ENCODE measurements around the gene OR4S2. TPM values are rescaled to one million over a fixed set of nuclear protein-coding genes. Genes with fewer than 3 reads are reported as not detected.

The OR4S2 gene
- total RNA-seq = not detected

GRCh38 chr11:55648027-55648426 lies at the start of gene OR4S2:
OR4S2 (plus strand) TSS chr11:55648327; CDS start chr11:55650904, 2,577 bp downstream.
- H3K27ac ChIP-seq = no peak within 1 kb of the TSS
- DNase-seq (no peak), ATAC-seq (ENCODE audit: low FRiP score in 2 of 2) (no peak)
- H3K4me3 ChIP-seq = no peak within 1 kb of the TSS
- H3K36me3 ChIP-seq = no peaks in the 10 kb centered on the region
- 79 to 84% methylated on average over 2 of the region's 2 CpGs for WGBS, 2 donors
- no peaks in the 10 kb centered on the region for H3K9me3 ChIP-seq
- TF ChIP-seq CTCF (IDR thresholded peaks at IDR 0.05) = no peak
- no peak for TF ChIP-seq EP300 (IDR thresholded peaks at IDR 0.05)
- no peak for TF ChIP-seq POLR2AphosphoS5 (IDR thresholded peaks at IDR 0.05)
- TF ChIP-seq POLR2A (IDR thresholded peaks at IDR 0.05) = no peak
- no peaks in the 10 kb centered on the region for H3K27me3 ChIP-seq
- H3K4me1 ChIP-seq = no peaks in the 10 kb centered on the region

DNA sequence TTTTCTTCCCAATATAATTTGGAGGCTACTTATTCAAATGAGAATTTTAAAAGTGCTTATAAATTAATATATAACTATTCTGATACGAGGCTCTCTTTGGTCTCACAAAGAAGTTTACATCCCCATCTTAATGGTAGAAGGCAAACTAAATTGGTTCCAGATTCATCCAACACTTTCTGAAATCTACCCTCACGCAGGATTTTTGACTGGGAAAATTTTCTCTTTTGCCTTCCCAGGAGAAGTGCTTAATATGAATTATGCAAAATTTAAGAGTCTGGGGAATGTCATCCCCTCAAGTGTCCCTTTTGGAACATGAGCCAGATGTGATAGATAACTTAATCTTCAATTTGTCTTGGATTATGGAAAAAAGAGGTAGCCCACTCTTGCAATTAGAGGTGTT lies 40.6 kb upstream of the OR4S2 start, which contains the start of gene OR4C11:
Gene OR4C11, minus strand, starts transcription at position 101 of the 400 bp plus-strand sequence. CDS start 3,272 bp downstream, outside the sequence.
- Histone ChIP-seq H3K9me3 (no peaks in the 10 kb centered on the region), H3K4me3 (no peak within 1 kb of the TSS), H3K36me3 (no peaks in the 10 kb centered on the region), H3K27ac (no peak within 1 kb of the TSS), H3K27me3 (no peaks in the 10 kb centered on the region), H3K4me1 (no peaks in the 10 kb centered on the region)
- WGBS, 2 donors = 51 to 55% methylated on average over 2 of the region's 2 CpGs
- no peak for ATAC-seq (ENCODE audit: low FRiP score in 2 of 2)
- no peak for DNase-seq
- TF ChIP-seq CTCF (IDR thresholded peaks at IDR 0.05) = no peak
- no peak for TF ChIP-seq EP300 (IDR thresholded peaks at IDR 0.05)
- TF ChIP-seq POLR2AphosphoS5 (IDR thresholded peaks at IDR 0.05) = no peak
- no peak for TF ChIP-seq POLR2A (IDR thresholded peaks at IDR 0.05)

DNA sequence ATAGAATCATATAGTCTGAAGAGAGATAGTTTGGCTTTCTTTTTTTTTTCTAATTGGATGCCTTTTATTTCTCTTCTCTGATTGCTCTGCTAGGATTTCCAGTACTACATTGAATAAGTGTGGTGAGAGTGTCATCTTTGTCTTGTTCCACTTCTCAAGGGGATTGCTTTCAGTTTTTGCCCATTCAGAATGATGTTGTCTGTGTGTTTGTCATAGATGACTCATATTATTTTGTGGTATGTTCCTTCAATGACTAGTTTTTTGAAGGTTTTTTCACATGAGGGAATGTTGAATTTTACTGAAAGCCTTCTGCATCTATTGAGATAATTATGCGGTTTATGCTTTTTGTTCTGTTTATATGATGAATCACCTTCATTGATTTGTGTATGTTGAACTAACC lies 23.6 kb upstream of the OR4S2 start:
- no peak overlapping the region for H3K4me3 ChIP-seq
- H3K36me3 ChIP-seq = no peaks in the 10 kb centered on the region
- TF ChIP-seq POLR2A (IDR thresholded peaks at IDR 0.05) (no peak), EP300 (IDR thresholded peaks at IDR 0.05) (no peak), POLR2AphosphoS5 (IDR thresholded peaks at IDR 0.05) (no peak)
- no peaks in the 10 kb centered on the region for H3K27me3 ChIP-seq
- DNase-seq (no peak), ATAC-seq (ENCODE audit: low FRiP score in 2 of 2) (no peak)
- 86 to 100% methylated on average over 1 of the region's 1 CpG for WGBS, 2 donors
- H3K4me1 ChIP-seq = no peaks in the 10 kb centered on the region
- H3K9me3 ChIP-seq = no peaks in the 10 kb centered on the region
- no peak overlapping the region for H3K27ac ChIP-seq

DNA sequence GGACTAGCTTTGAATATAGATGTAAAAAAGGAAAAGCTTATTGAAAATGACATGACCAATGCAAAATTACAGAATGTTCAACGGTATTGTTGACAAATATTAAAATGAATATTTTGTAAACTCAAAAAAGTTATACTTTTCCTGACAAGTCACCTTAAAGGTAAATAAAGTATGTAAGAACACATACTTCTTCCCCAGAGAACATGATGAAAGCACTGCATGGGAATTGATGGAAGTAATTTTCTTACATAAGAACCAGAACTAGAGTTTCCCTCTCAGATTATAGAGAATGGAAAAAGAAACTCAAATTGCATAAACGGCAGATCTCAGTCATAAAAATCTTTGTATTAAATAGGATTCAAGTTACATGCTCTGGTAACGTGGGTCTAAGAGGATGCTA lies 13.3 kb upstream of the OR4S2 start, which contains the start of gene OR4P4:
Gene OR4P4, plus strand, starts transcription at position 301 of the 400 bp plus-strand sequence.
- TF ChIP-seq CTCF (IDR thresholded peaks at IDR 0.05) (no peak), EP300 (IDR thresholded peaks at IDR 0.05) (no peak), POLR2A (IDR thresholded peaks at IDR 0.05) (no peak), POLR2AphosphoS5 (IDR thresholded peaks at IDR 0.05) (no peak)
- H3K9me3 ChIP-seq = peaks cover 0 to 3% (median 0%) of the 10 kb centered on the region in 4 donors
- H3K27me3 ChIP-seq = no peaks in the 10 kb centered on the region
- no peaks in the 10 kb centered on the region for H3K4me1 ChIP-seq
- DNase-seq = no peak
- H3K27ac ChIP-seq = no peak within 1 kb of the TSS
- WGBS, 2 donors = 45 to 66% methylated on average over 3 of the region's 3 CpGs
- H3K36me3 ChIP-seq = no peaks in the 10 kb centered on the region
- no peak for ATAC-seq (ENCODE audit: low FRiP score in 2 of 2)
- no peak within 1 kb of the TSS for H3K4me3 ChIP-seq

DNA sequence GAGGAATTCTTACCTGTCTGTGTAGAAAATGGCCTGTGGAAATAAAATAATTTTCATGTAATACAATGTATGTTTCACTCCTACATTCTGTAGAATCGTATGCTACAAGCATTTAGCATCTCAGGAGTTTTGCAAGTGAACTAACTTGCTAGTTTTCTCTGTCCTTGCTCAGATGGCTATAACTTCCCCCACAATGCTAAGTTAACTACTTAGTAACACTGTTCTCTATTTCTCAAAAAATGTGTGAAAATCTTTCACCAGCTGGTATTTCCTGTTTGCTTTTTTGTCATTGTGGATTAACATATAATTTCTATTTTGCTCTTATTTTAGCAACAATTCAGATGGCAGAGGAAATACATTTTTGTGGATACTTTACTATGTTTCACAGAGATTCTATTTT lies 4.4 kb downstream of the OR4S2 start:
- Histone ChIP-seq H3K9me3 (no peaks in the 10 kb centered on the region), H3K27ac (no peak overlapping the region), H3K27me3 (no peaks in the 10 kb centered on the region), H3K4me1 (no peaks in the 10 kb centered on the region), H3K4me3 (no peak overlapping the region), H3K36me3 (no peaks in the 10 kb centered on the region)
- no peak for ATAC-seq (ENCODE audit: low FRiP score in 2 of 2)
- no peak for DNase-seq
- TF ChIP-seq EP300 (IDR thresholded peaks at IDR 0.05) (no peak), POLR2A (IDR thresholded peaks at IDR 0.05) (no peak)
- WGBS, 2 donors = 54 to 55% methylated on average over 1 of the region's 1 CpG

DNA sequence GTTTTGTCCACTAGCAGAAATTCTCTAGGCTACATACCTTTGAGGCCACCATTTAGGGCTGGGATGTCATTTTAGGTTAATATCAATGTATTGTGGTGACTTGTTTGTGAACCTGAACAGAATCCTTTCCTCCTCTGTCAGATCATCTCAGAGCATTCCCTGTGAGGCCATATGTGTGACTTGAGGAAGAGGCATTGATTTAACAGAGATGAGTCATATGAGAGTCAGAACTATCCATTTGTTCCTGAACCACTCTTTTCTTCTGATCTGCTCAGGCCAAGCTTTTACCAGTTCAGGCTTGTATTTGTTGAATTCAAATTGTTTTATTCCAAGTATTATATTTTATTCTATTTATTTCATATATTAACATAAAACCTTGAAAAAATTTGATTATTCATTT lies 7.0 kb downstream of the OR4S2 start:
- DNase-seq (no peak), ATAC-seq (ENCODE audit: low FRiP score in 2 of 2) (no peak)
- H3K36me3 ChIP-seq = no peaks in the 10 kb centered on the region
- H3K4me1 ChIP-seq = no peaks in the 10 kb centered on the region
- no peaks in the 10 kb centered on the region for H3K9me3 ChIP-seq
- no peak overlapping the region for H3K27ac ChIP-seq
- TF ChIP-seq POLR2A (IDR thresholded peaks at IDR 0.05) (no peak), EP300 (IDR thresholded peaks at IDR 0.05) (no peak), POLR2AphosphoS5 (IDR thresholded peaks at IDR 0.05) (no peak), CTCF (IDR thresholded peaks at IDR 0.05) (no peak)
- no peaks in the 10 kb centered on the region for H3K27me3 ChIP-seq
- no peak overlapping the region for H3K4me3 ChIP-seq
